D721Med (cell line): ENCODE results near the gene POP4.

Experiments used
- DNase-seq: peaks from one replicate; pipeline ENCODE4 v3.0.0; 2011; ENCODE audit warnings: low spot score; ENCODE audit not compliant: insufficient read length
- FAIRE-seq: peaks from 2 replicates; lab custom pipeline; 2011; peaks lifted over from hg19 to GRCh38; lab: Jason Lieb, UNC
- CTCF ChIP-seq: IDR thresholded peaks from 2 replicates; pipeline ENCODE4 v1.5.1; 2012; ENCODE audit warnings: mild to moderate bottlenecking, control low read depth; ENCODE audit not compliant: insufficient read depth; ENCODE audit errors: missing control alignments

POP4 gene

DNA sequence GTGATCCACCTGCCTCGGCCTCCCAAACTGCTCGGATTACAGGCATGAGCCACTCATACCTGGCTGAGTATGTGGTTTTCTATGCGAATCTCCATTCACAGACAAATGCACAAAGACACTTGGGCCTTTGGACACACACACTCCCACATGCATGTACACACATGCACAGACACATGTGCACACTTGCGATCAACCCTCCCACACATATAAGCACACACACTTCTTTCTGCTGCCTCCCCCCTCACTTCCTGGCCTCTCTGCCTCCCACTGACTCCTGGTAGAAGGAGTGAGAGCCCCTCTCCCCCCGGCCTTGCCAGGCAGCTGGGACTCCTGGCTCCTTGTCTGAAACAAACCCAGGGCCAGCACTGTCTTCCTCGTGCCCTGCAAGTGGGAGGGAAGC lies 29.9 kb downstream of the POP4 start:
- DNase-seq (no peak), FAIRE-seq (no peak)
- no peak for TF ChIP-seq CTCF

GRCh38 chr19:29636553-29637360 lies 30.7 kb downstream of the POP4 start:
- no peak for FAIRE-seq

DNA sequence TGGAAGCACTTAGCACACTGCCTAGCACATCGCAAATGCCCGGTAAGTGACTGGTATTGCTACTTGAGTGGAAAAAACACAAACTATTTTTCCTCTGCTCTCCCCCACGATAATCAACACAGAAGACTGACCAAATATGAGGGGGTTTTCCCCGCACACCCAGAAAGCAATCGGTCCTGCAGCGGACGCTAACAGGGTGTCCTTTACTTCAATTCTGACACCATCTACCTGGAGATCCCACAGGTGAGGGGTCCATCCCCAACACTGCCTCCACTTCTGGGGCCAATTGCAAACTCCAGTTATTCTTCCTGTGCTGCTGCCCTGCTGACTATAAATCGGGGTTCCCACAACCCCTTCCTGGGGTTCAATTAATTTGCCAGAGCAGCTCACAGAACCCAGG lies 33.0 kb downstream of the POP4 start:
- DNase-seq (no peak), FAIRE-seq (no peak)

More at GRCh38 chr19:29636553-29637360, 30.7 kb downstream of the POP4 start:
- no peak for DNase-seq
- TF ChIP-seq CTCF: no peak

GRCh38 chr19:29640231-29640630 lies 34.1 kb downstream of the POP4 start:
- TF ChIP-seq CTCF: no peak
- FAIRE-seq (no peak), DNase-seq (no peak)

More for the DNA sequence above, 33.0 kb downstream of the POP4 start:
- no peak for TF ChIP-seq CTCF

DNA sequence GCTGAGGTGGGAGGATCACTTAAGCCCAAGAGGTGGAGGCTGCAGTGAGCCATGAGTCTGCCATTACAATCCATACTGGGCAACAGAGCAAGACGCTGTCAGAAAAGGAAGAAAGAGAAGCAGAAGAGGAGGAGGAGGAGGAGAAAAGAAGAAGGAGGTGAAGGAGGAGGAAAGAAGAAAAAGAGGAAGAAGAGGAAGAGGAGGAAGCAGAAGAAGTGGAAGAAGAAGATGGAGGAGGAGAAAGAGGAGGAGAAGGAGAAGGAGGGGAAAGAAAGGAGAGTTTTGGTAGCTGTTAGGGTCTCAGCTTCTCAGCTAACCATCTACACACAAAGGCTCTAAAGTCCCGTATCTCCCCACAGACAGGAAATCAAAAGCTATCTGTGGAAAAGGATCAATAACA lies 35.5 kb downstream of the POP4 start:
- no peak for TF ChIP-seq CTCF
- no peak for DNase-seq
- no peak for FAIRE-seq

GRCh38 chr19:29643361-29643935 lies 37.4 kb downstream of the POP4 start:
- FAIRE-seq (no peak), DNase-seq (no peak)
- TF ChIP-seq CTCF: no peak

DNA sequence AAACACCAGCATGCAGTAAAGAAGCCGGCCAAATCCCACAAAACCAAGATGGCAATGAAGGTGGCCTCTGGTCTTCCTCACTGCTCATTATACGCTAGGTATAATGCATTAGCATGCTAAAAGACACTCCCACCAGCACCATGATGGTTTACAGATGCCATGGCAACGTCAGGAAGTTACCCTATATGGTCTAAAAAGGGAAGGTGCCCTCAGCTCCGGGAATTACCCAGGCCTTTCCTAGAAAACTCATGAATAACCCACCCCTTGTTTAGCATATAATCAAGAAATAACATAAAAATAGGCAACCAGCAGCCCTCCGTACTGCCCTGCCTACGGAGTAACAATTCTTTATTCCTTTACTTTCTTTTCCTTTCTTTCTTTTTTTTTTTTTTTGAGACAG lies 38.1 kb downstream of the POP4 start:
- TF ChIP-seq CTCF: no peak
- FAIRE-seq (no peak), DNase-seq (no peak)
